GM12864 (cell line): ENCODE measurements around the gene CXCL8.

Experiments used
- DNase-seq: peaks from one replicate; pipeline ENCODE4 v3.0.0-alpha.2; 2011; ENCODE audit warnings: low read depth
- H3K4me3 ChIP-seq: 2 replicates; pipeline ENCODE4 v1.5.1; 2011; ENCODE audit warnings: mild to moderate bottlenecking, low read depth, low read length, control low read depth
- CTCF ChIP-seq: IDR thresholded peaks from 2 replicates; pipeline ENCODE4 v1.5.1; 2011; ENCODE audit warnings: low read depth, mild to moderate bottlenecking, moderate library complexity, low read length, control low read depth, inconsistent platforms; ENCODE audit errors: missing control alignments

CXCL8 gene

GRCh38 chr4:73753215-73753614, 12.8 kb downstream of the CXCL8 start:
- no peak for TF ChIP-seq CTCF
- DNase-seq, result no peak
- no peak overlapping the region for H3K4me3 ChIP-seq

GRCh38 chr4:73754934-73755333, 14.6 kb downstream of the CXCL8 start:
- DNase-seq, result no peak
- no peak for TF ChIP-seq CTCF
- H3K4me3 ChIP-seq, result no peak overlapping the region

- no peak overlapping the region for H3K4me3 ChIP-seq
- DNase-seq, result no peak
- TF ChIP-seq CTCF, result no peak
These were observed 19.0 kb downstream of the CXCL8 start for GRCh38 chr4:73759357-73759756.

GRCh38 chr4:73761856-73762255, 21.5 kb downstream of the CXCL8 start:
- no peak overlapping the region for H3K4me3 ChIP-seq
- DNase-seq, result no peak
- TF ChIP-seq CTCF, result no peak

GRCh38 chr4:73762409-73762808, 22.0 kb downstream of the CXCL8 start:
- no peak for TF ChIP-seq CTCF
- no peak for DNase-seq

GRCh38 chr4:73763877-73764276, 23.5 kb downstream of the CXCL8 start:
- no peak for DNase-seq
- H3K4me3 ChIP-seq, result no peak overlapping the region
- TF ChIP-seq CTCF, result no peak

More at GRCh38 chr4:73762409-73762808, 22.0 kb downstream of the CXCL8 start:
- no peak overlapping the region for H3K4me3 ChIP-seq

GRCh38 chr4:73764513-73764912, 24.1 kb downstream of the CXCL8 start:
- no peak for DNase-seq
- H3K4me3 ChIP-seq, result no peak overlapping the region
- TF ChIP-seq CTCF, result no peak
